Measurements from ENCODE around the gene NOXA1.

Gene NOXA1

GRCh38 chr9:137387891-137388560 lies 35.2 kb upstream of the NOXA1 start:
- DNase-seq, result no peak

DNA sequence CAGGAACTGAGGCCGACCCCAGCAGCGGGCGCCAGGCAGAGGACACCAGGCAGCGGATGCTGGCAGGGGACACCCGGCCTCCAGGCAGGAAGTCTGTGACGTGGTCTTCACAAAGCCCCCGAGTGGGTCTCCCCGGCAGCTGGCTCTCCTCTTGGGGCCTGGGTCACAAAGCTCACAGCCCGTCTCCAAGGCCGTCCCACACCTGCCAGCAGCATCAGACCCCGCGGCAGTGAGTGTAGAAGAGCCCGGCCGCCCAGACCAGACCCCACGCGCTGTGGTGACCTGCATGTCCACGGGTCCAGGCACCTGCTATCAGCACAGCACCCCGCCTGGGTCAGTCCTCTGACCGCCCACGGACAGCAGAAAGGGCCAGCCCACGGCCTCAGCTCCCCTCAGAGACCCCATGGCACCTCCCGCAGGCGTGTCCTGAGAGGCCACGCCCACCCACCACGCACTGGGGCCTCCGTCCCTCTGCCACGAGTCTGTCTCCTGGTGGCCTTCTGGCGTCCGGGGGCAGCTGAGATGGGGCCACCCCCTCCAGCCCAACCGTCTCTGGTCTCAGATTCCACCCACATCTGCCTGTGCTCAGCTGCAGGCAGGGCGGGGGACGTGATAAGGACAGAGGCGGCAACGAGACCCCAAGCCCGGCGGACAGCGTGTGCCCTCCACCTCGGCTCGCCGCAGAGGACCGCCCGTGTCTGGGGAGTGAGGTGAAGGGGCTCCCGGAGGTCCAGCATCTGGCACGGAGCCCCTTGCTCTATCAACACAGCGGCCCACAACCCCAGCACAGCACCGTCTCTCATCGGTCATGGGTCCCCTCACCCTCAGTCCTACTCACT lies 34.4 kb upstream of the NOXA1 start:
- no peak for DNase-seq

GRCh38 chr9:137389428-137389746 lies 33.8 kb upstream of the NOXA1 start:
- no peak for DNase-seq

GRCh38 chr9:137390553-137391410 lies 32.4 kb upstream of the NOXA1 start:
- peak in 1 of 2 donors; percentile 27 for DNase-seq

DNA sequence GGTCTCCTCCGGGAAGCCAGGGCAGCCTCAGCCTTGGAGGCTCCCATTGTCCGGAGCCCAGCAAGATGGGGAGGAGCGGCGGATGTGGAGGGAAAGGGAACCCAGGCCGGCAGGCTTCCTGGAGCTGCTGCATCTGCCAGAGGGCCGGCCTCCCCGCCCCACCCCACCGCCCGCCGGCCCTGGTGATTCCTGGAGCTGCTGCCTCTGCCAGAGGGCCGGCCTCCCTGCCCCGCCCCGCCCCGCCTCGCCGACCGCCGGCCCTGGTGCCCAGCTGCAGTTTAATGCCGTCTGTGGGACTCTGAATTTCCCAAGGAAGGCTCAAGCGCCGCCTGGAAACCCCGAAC lies 31.8 kb upstream of the NOXA1 start:
- no peak for DNase-seq

DNA sequence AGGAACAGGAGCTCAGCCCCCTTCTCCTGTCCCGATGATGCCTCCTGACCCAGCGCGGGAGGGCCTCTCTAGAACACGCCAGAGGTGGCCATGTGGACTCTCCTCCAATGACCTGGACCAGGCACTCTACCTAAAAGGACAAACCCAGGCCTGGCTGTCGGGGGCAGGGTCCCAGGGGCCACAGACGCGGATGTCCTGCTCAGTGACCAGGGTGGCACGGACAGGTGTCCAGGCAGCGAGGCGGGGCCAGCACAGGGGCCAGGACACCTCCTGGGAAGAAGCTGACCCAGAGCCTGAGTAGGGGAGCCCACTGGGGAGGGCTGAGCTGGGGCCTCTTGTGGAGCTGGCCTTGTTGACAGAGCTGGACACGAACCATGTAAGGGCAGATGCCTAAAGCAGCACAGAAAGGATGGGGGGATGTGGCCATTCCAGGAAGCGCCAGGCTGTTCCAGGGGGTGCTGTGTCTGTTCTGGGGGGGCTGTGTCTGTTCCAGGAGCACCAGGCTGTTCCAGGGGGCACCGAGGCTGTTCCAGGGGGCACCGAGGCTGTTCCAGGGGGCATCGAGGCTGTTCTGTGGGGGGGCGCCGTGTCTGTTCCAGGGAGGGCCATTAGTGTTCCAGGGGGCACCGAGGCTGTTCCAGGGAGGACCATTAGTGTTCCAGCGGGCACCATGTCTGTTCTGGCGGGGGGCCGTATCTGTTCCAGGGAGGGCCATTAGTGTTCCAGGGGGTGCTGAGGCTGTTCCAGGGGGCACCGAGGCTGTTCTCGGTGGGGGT lies 30.8 kb upstream of the NOXA1 start:
- DNase-seq, result no peak

DNA sequence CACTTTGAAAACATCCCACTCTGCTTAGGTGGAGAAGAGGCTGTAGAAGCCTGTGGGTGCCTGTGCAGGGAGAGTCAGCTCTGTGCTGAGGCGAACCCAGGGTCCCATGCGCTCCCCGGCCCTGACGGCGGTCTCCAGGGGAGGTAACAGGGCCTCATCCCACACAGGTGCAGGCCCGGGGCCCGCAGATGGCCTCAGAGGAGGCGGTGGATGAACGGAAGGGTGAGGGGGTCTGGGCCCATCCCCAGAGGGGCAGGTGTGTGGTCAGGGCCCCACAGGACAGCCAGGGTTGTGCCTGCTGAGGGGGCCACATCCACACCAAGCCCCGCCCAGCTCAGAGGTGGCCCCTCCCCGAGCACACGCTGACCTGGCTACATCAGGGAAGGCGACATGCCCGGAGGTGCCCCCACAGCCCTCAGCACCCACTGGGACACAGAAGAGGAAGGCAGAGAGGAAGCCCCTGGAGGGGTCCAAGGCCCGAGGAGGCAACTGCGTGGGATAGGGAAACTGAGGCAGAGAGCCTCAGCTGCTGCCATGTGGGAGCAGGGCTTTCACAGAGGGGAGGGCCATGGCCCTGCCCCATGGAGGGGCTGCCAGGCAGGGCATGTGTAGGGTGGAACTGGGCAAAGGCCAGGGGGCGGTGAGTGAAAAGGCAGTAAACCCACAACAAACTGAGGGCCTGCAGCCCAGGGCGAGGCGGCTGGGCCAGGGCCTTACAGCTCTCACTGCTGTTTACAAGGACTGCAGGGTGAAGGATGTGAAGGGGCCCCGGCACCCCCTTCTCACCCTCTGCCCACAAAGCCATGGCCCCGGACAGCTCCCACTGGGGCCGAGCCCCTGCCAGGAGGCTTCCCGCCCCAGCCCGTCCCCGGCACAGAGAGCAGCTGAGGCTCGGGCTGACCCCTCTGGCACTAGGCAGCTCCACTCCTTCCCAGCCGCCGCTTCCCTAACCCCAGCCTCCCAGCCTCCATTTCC lies 29.7 kb upstream of the NOXA1 start:
- no peak for DNase-seq

DNA sequence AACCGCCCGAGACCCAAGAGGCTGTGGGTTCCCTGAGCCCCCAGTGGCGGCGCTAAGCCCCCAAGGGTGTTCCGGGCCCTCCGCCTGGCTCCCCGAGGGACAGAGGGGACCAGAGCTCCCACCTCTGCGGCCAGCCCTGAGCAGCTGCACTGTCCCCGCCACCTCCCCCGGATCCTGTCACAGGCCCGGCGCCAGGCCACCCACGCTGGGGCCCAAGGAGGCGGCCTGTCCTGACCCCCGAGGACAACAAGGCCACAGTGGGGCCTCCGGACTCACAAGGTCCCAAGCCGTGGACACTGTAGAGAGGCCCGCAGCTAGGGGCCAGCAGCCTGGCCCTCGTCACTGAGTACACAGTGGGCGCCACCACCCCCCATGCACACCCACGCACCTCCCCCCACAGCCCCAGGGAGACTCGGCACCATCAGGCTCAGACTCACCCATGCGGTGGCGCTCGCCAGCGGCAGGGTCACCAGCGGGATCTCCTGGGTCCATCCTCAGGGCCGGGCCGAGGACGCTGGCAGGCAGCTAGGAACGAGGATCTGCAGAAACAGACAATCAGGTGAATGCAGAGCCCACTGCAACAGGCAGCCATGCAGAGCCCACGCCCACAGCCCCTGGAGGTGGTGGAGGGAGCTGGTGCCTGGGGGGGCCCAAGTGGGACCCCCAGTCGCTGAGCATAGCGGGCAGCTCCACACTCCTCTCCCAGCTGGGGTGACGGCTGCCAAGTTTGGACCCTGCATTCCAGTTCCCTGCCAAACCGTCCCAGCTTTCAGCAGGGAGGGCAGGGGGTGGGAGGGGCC lies 28.1 kb upstream of the NOXA1 start:
- DNase-seq, result no peak

DNA sequence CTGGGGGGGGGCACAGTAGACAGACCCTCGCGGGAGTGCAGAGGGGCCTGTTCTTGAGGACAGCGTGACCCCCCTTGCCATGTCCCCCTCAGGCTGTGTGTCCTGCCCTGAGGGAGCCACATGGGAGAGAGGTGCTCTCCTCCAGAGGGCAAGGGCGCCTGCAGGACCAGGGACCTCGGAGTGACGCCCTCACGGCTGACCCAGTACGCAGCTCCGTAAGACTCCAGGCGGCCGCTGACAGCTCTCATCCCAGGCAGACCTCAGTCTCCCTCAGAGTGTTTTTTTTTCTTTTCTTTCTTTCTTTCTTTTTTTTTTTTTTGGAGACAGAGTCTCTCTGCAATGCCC lies 27.6 kb upstream of the NOXA1 start:
- no peak for DNase-seq

GRCh38 chr9:137396227-137396626 lies 27.0 kb upstream of the NOXA1 start:
- no peak for DNase-seq

GRCh38 chr9:137396634-137397367 lies 26.4 kb upstream of the NOXA1 start:
- DNase-seq, result no peak

GRCh38 chr9:137397675-137398423 lies 25.3 kb upstream of the NOXA1 start:
- DNase-seq, result no peak

DNA sequence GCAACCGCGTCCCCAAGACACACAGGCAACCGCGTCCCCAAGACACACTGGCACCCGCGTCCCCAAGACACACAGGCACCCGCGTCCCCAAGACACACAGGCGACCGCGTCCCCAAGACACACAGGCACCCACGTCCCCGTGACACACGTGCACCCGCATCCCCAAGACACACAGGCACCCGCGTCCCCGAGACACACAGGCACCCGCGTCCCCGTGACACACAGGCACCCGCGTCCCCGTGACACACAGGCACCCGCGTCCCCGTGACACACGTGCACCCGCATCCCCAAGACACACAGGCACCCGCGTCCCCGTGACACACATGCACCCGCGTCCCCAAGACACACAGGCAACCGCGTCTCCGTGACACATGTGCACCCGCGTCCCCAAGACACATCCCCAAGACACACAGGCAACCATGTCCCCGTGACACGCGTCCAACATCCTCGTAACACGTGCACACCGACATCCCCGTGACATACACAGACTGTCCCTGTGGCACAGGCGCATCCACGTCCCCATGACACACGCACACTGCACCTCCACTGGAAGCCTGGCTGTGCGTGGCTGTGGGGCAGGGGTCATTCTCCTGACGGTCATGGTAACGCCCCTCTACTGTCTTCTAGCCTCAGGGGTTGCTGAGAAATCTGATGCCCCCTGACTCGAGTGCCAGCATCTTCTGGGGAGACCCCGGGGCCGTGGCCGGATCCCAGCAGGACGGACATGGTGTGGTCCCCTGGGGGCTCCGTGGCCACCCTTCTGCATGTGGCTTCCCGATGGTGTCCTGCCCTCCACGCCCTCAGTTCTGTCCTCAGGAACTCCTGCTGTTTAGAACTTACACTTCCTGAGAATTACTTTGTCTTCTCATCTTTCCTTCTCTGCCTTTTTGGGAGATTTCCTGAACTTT lies 24.4 kb upstream of the NOXA1 start:
- DNase-seq, result no peak

DNA sequence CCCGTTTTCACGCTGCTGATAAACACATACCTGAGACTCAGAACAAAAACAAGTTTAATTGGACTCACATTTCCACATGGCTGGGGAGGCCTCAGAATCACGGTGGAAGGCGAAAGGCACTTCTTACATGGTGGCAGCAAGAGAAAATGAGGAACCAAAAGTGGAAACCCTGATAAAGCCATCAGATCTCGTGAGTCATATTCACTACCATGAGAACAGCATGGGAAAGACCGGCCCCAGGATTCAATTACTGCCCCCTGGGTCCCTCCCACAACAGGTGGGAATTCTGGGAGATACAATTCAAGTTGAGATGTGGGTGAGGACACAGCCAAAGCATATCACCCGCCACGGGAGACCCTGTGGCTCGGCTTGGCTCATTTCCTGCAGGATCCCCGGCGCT lies 20.4 kb upstream of the NOXA1 start:
- no peak for DNase-seq

DNA sequence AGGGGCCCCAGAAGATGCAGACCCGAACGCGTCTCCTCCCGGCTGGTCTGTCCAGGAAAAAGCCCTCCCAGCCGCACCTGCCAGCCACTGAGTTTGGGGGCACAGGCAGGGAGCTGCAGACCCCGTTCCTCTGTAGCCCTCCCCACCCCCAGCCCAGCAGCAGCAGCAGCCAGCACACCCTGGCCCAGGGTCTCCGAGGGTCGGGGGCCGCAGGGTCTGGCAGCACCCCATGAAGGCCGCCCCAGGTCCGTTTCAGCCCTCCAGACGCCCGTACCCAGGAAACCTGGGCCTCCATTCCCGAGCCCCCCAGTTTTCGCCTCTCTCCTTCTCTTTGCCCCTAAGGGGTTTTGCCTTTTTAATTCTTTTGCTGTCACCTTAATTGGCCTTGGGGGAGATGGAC lies 19.9 kb upstream of the NOXA1 start:
- DNase-seq, result no peak

DNA sequence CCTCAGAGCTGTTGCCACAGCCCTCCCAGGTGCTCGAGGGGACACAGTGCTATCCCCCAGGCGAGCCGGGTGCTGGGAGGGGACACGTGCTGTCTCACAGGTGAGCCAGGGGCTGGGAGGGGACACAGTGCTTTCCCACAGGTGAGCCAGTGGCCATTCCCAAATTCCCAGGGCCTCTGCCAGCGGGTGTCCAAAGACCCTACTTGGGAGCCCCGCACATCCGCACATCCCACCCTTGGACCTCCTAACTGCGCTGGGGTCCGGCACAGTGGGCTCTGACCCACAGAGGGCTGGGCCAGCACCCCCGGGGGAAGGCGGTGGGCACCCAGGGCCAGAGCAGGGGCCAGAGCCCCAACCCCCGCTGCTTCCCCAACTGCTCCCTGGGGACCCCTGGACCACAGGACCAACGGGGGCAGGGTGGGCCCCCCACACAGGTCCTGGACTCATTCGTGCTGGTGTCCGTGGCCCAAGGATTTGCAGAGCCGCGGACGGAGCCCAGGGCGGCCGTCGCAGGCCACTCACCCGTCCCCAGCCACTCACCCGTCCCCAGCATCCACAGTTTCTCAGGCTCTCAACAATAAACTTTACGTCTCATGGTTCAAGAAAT lies 18.1 kb upstream of the NOXA1 start:
- DNase-seq, result no peak

GRCh38 chr9:137405677-137406081 lies 17.5 kb upstream of the NOXA1 start:
- no peak for DNase-seq

Measured in bone marrow (tissue), 2 donors.